GM18502 (cell line): ENCODE data around the gene DNAI4.

Experiments used
- ATAC-seq: cut with Tn5 transposase; IDR thresholded peaks from one replicate; pipeline ENCODE4 v1.9.1; 2021; ENCODE audit warnings: mild to moderate bottlenecking; ENCODE audit not compliant: unreplicated experiment, poor library complexity

Gene DNAI4

GRCh38 chr1:66770694-66771093, 154.0 kb downstream of the DNAI4 start:
- ATAC-seq: no peak

- no peak for ATAC-seq
These were observed 154.4 kb downstream of the DNAI4 start for GRCh38 chr1:66770240-66770639.

GRCh38 chr1:66769512-66770229, 155.0 kb downstream of the DNAI4 start:
- no peak for ATAC-seq

GRCh38 chr1:66768965-66769364, 155.7 kb downstream of the DNAI4 start:
- no peak for ATAC-seq

- ATAC-seq: no peak
These were observed 157.0 kb downstream of the DNAI4 start for GRCh38 chr1:66767626-66768025.

GRCh38 chr1:66764994-66765578, 159.6 kb downstream of the DNAI4 start:
- ATAC-seq: peak; percentile 82
